ENCODE results near the gene CSTPP1.
"Not testable (repeated sequence)": the region's sequence is repeated elsewhere in the genome, so short reads cannot be mapped to it uniquely, and the experiment has no call there.

CSTPP1 gene

GRCh38 chr11:46913484-46913883, 23.1 kb upstream of the CSTPP1 start:
- no peak for DNase-seq

DNA sequence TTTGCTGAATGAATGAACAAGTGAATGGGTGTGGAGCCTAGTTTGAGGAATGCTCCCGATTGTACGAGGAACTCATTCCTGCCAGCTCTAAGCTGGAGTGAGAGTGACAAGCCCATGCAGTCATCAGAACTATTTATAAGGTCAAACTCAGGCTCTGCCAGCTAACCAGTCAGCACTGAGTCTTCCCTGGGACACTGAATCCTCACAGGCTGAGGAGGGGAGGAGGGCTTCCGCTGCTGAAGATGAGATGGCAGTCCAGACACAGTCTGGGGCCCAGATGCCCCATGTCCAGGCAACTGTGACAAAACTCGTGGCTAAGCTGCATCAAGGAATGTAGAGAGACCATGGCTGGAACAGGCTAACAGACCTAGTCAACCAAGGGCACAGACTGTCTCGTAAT, 22.2 kb upstream of the CSTPP1 start:
- no peak for DNase-seq

DNA sequence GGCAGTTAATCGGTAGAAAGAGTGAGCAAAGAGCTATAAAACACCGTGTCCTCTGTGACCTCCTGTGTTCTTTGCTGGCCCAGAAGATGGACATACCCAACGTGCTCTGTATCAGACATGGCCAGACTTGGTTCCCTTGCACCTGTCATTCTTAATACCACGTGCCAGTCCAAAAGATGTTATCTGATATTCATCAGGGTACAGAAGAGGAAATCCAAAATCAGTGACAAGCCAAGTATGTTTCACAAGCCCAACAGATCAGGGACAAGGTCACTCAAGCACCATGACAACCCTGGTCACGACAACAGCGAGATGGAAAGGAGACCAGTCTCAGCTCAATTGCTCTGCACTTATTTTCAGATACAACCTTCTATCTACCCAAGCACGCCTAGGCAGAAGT, 21.7 kb upstream of the CSTPP1 start:
- DNase-seq, result no peak

DNA sequence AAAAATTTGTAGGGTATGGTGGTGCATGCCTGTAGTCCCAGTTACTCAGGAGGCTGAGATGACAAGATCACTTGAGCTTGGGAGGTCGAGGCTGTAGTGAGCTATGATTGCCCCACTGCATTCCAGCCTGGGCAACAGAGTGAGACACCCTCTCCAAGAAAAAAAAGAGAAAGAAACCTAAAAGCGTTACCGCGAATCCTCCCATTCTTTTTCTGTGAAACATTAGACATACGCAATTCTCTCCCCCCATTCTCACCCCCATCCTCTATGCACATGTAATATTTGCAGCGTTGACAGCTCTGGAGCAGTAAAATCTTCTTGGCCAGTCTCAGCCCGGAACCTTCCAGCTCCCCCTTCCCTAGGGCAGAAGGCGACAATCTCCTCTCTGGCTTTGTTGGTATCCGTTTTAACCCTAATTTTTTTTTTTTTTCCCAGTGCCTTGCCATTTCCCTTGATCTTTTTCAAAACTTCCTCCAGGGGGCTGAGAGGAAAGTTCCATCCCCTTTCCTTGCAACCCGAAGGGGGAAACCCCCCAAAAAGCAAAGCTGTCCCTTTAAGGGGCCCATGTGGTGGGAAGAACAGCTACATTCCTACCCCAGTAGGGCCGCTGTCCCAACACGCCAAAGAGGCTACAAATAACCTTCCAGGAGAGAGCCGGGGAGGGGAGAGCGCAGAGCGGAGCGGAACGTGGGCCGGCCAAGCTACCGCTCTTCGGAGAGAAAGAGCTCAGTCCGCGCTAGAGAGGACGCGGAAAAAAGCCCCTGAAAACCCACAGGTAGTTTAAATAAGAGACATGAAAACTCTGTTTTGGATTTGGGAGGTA, 20.1 kb upstream of the CSTPP1 start:
- DNase-seq, result peak; percentile 79

- DNase-seq, result no peak
Observed at GRCh38 chr11:46917109-46917761, 19.3 kb upstream of the CSTPP1 start.

DNA sequence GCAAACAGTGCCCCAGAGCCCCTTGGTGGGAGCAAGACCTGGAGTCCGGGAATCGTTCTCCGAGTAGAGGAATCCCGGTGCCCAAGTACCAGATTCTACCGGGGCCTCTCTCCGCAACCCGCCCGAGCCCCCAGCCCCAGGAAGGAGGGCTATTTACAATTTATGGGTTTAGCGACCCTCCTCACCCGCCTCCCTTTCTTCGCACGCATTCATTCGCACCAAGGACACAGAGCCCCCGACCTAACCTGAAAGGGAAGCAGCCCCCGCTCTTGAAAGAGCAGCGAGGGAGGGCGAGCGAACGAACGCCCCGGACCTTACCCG, 18.8 kb upstream of the CSTPP1 start:
- DNase-seq, result no peak

DNA sequence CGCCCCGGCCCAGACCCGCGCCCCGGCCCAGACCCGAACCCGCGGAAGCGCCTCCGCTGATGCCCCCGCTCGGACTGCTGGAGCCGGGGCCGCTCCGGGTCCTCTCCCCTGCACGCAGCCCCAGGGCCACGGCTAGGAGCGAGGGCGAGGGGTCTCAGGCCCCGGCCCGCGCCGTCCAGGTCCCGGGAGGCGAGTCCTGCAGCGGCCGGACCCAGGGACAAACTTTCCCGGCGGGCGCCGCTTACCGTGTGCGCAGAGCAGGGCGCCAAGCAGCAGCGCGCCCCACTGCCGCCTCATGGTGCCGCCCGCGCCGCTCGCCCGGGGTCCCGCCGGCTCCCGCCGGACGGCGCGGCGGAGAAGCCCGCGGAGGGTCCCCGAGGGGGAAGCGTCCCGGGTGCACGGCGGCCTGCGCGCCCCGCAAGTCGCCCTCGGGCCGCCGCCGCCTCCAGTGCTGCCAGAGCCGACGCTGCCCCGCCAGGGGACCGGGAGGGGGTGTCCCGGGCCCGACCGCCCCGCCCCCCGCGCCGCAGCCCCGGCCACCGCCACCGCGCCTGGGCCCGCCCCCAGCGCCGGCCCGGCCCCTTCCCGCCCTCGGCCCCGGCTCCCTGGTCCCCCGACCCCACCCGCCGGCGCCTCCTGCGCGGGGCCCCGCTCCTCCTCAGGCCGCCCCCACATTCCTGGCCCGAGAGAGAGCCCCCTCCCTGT, 18.3 kb upstream of the CSTPP1 start, which contains the start of gene LRP4:
Gene LRP4, minus strand, starts transcription at position 468 of the 705 bp plus-strand sequence. Its CDS starts 171 bp downstream, at position 297.
- peak; percentile 84 for DNase-seq

- no peak for DNase-seq
Observed at GRCh38 chr11:46918788-46919513, 17.6 kb upstream of the CSTPP1 start.

DNA sequence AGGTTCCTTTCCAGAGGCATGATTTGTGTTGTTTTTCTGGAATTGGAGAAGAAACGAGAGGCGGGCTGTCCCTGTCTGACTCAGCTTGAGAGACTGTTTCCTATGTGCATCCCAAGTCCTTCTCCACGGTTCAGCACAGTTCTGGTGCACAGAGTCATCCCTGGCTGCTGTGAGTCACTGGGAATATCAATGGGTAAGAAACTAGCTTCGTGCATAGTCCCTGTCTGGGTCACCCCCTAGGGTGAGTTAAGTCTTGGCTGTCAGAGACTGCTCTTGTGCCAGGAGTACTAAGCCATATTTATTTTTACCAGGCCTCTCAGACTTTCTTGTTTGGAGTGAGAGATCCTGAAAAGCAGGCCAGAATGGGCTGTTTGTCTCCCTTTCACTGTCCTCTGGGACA, 15.8 kb upstream of the CSTPP1 start:
- DNase-seq, result no peak

DNA sequence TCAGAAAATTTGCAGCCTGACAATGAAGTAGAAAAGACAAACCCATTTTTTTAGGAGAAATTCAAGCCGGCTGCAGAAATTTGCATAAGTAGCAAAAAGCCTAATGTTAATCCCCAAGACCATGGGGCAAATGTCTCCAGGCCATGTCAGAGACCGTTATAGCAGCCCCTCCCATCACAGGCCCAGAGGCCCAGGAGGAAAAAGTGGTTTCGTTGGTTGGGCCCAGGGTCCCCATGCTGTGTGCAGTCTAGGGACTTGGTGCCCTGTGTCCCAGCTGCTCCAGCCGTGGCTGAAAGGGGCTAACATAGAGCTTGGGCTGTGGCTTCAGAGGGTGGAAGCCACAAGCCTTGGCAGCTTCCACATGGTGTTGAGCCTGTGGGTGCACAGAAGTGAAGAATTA, 8.6 kb upstream of the CSTPP1 start:
- not testable (repeated sequence) for DNase-seq

DNA sequence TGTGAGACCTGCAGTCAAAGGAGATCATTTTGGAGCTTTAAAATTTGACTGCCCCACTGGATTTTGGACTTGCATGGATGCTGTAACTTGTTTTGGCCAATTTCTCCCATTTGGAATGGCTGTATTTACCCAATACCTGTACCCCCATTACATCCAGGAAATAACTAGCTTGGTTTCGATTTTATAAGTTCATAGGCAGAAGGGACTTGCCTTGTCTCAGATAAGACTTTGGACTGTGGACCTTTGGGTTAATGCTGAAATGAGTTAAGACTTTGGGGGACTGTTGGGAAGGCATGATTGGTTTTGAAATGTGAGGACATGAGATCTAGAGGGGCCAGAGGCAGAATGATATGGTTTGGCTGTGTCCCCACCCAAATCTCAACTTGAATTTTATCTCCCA, 7.9 kb upstream of the CSTPP1 start:
- DNase-seq, result not testable (repeated sequence)

GRCh38 chr11:46930089-46930488, 6.5 kb upstream of the CSTPP1 start:
- no peak for DNase-seq

GRCh38 chr11:46942172-46942571, 5.6 kb downstream of the CSTPP1 start:
- DNase-seq, result no peak

DNA sequence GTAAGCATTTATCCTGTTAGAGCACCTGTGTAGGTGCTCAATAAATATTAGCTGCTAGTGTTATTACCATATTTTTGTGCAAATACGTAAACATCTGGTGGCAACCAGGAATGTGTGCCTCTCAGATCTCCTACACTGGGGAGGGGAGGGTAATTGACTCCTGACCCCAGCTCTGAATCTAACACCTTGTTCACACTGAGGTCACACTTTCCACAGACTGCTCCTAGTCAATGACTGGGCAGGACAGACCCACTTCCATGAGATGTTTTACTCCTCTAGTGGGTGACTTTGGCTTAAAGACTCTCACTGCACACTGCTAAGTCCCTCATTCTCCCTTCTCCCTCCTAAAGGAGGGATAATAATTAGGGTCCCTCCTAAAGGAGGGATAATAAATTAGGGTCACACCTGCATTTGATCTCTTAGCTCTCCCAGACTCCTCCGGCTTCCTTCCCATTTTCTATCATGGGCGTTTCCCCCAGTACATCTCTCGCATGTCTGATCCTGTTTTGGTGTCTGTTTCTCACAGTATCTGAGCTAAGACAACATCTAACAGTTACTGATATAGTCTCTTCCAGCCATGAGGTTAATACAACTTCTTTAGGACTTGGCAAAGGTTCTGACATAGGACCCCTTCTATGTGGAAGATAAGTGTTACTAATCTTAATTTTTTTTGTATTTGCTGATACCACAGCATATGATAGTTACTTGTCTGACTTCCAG, 8.0 kb downstream of the CSTPP1 start:
- no peak for DNase-seq

GRCh38 chr11:46947399-46948077, 11.0 kb downstream of the CSTPP1 start:
- no peak for DNase-seq

DNA sequence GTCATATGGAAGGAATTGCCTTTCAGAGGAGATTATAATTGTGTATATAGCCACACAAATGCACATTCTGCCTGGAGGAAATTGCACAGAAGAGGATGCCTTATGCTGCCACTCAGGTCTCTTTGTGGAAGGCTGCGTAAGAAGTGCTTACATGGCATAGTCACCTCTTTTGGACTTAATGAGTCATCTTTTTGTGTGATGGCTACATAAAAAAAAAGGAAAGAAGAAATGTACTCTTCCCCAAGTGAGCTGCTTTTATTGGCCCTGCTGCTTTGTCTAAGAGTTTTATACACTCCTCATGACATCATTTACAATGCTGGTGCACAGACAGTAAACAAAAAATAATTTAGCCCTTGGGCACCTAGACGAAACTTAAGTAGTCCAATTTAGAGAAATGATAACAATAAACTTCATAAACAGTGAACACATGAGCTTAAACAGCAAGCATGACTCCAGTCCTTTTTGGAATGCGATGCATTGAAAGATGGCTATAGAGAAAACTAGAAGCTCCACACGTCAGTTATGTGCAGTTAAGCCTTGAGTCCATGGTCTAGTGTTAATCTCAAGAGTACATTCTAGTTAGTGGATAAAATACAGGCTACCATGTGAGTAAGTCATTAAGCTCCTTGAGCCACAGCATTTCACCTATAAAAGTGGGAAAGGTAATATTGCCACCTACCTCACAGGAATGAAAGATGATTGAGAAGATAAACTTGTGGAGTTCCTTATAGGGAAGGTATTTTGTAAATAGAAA, 12.0 kb downstream of the CSTPP1 start:
- no peak for DNase-seq

GRCh38 chr11:46949297-46949696, 12.7 kb downstream of the CSTPP1 start:
- DNase-seq, result no peak

DNA sequence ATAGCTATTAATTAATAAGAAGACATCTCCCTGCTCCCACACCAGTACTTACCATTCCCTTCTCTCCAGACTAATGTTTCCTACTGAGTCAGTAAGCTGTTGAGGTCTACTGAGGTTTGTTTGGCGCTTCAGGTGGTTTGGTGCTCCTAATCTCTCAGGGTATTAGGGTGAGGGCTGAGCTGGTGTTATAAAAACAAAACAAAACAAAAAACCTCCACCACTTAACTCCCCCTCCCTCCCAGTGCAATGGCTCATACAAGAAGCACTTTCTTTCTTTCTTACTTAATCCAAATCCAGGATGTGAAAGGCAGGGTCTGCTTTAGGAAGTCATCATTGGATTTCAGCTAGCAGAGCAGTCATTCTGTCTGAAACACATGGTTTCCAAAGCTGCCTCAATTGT, 15.3 kb downstream of the CSTPP1 start:
- no peak for DNase-seq

GRCh38 chr11:46952553-46952952, 16.0 kb downstream of the CSTPP1 start:
- DNase-seq, result no peak

GRCh38 chr11:46953093-46953492, 16.5 kb downstream of the CSTPP1 start:
- DNase-seq, result no peak

DNA sequence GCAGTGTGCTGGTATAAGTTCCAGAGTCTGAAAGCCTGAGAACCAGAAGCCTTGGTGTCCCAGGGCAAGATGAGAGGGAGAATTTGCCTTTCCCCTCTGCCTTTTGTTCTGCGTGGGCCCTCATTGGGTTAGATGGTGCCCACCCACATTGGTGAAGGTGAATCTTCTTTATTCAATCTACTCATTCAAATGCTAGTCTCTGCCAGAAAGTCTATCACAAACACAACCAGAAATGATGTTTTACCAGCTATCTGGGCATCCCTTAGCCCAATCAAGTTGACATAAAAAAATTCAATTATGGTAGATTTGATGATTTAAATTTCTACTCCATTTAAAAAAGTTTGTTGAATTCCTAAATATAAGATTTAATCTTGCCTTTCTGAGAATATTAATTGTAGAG, 22.2 kb downstream of the CSTPP1 start:
- no peak for DNase-seq
